Right lung (tissue), 5 donors: ENCODE data around the gene PTPRT. TPM values are rescaled to one million over a fixed set of nuclear protein-coding genes. Genes with fewer than 3 reads are reported as not detected.
"Not testable (repeated sequence)": the region's sequence is repeated elsewhere in the genome, so short reads cannot be mapped to it uniquely, and the experiment has no call there.

Experiments used
- DNase-seq, 2 donors: peaks; one replicate each; pipeline ENCODE4 v3.0.0-alpha.2; 2013
- polyA plus RNA-seq, 5 donors: library from polyadenylated mRNA; unstranded; fragments of 120-200 nt; gene quantifications; one replicate each; pipeline versions ENCODE4 v1.2.1 to v1.2.3, GENCODE V29; 2013; ENCODE audit warnings: inconsistent platforms in 1 of 5, low replicate concordance in 1 of 5; ENCODE audit not compliant: insufficient read length in 5 of 5, insufficient read depth in 1 of 5

The PTPRT gene
- polyA plus RNA-seq, 5 donors: 0.27 to 2.7 (median 1.6) TPM

GRCh38 chr20:43187476-43188233 lies 2.1 kb downstream of the PTPRT start:
- DNase-seq: peak; percentile 53 to 75

- DNase-seq: no peak
Measured at GRCh38 chr20:43186312-43186711, 3.4 kb downstream of the PTPRT start.

GRCh38 chr20:43185901-43186300 lies 3.8 kb downstream of the PTPRT start:
- DNase-seq: no peak

GRCh38 chr20:43183536-43184070 lies 6.1 kb downstream of the PTPRT start:
- DNase-seq: no peak

- peak; percentile 74 to 81 for DNase-seq
Measured at GRCh38 chr20:43178080-43178479, 11.6 kb downstream of the PTPRT start.

GRCh38 chr20:43176726-43177125 lies 13.0 kb downstream of the PTPRT start:
- DNase-seq: no peak

GRCh38 chr20:43171930-43172329 lies 17.8 kb downstream of the PTPRT start:
- no peak for DNase-seq

- DNase-seq: no peak
Measured at GRCh38 chr20:43170771-43171170, 18.9 kb downstream of the PTPRT start.

GRCh38 chr20:43167615-43168014 lies 22.1 kb downstream of the PTPRT start:
- no peak for DNase-seq

- no peak for DNase-seq
Measured at GRCh38 chr20:43167021-43167420, 22.7 kb downstream of the PTPRT start.

- DNase-seq: no peak
Measured at GRCh38 chr20:43165611-43166010, 24.1 kb downstream of the PTPRT start.

GRCh38 chr20:43164736-43165135 lies 25.0 kb downstream of the PTPRT start:
- not testable (repeated sequence) for DNase-seq

GRCh38 chr20:43161716-43162115 lies 28.0 kb downstream of the PTPRT start:
- peak in 1 of 2 donors; percentile 46 for DNase-seq

GRCh38 chr20:43160941-43161340 lies 28.8 kb downstream of the PTPRT start:
- peak; percentile 41 to 50 for DNase-seq

GRCh38 chr20:43159994-43160393 lies 29.7 kb downstream of the PTPRT start:
- no peak for DNase-seq

GRCh38 chr20:43155366-43156100 lies 34.2 kb downstream of the PTPRT start:
- DNase-seq: no peak

- no peak for DNase-seq
Measured at GRCh38 chr20:43151901-43152300, 37.8 kb downstream of the PTPRT start.

GRCh38 chr20:43151256-43151655 lies 38.5 kb downstream of the PTPRT start:
- no peak for DNase-seq

- no peak for DNase-seq
Measured at GRCh38 chr20:43140726-43141125, 49.0 kb downstream of the PTPRT start.

- no peak for DNase-seq
Measured at GRCh38 chr20:43138061-43138770, 51.5 kb downstream of the PTPRT start.

- no peak for DNase-seq
Measured at GRCh38 chr20:43137160-43137559, 52.5 kb downstream of the PTPRT start.

- DNase-seq: no peak
Measured at GRCh38 chr20:43124241-43124640, 65.5 kb downstream of the PTPRT start.
